Lower leg skin (tissue), 4 donors: ENCODE measurements around the gene PLK5. TPM values are rescaled to one million over a fixed set of nuclear protein-coding genes. Genes with fewer than 3 reads are reported as not detected.

Source experiments
- DNase-seq, 2 donors: peaks; one replicate each; pipeline ENCODE4 v3.0.0-alpha.2; 2019; ENCODE audit warnings: low spot score in 2 of 2
- H3K4me3 ChIP-seq: fragments of 200-600 bp; sonication (generic); 2 replicates; pipeline ENCODE4 v1.5.1; 2017; ENCODE audit warnings: mild to moderate bottlenecking, low read depth; ENCODE audit not compliant: poor library complexity, severe bottlenecking
- CTCF ChIP-seq, 3 donors: fragments of 450-650 bp; IDR thresholded peaks; one replicate each; pipeline ENCODE4 v1.5.1; 2016; ENCODE audit warnings: antibody characterized with exemption in 3 of 3, mild to moderate bottlenecking in 3 of 3, moderate library complexity in 2 of 3
- POLR2A ChIP-seq, 2 donors: fragments of 450-650 bp; IDR thresholded peaks; one replicate each; pipeline ENCODE4 v1.6.1; 2016 to 2017; ENCODE audit warnings: antibody characterized with exemption in 2 of 2, mild to moderate bottlenecking in 1 of 2, moderate library complexity in 1 of 2
- WGBS, 2 donors: methylation state at CpG; one replicate each; pipeline ENCODE4 v1.1.5; 2018; 5-methylcytosine and 5-hydroxymethylcytosine counted together
- intact Hi-C: fragments of 100-400 bp; cut with DNase I; formaldehyde crosslinking; loops from one replicate; pipeline ENCODE4 v1.15.0; 2023; ENCODE audit warnings: low total_unique reads
- total RNA-seq, 4 donors: library from RNA; depleted of rRNA; stranded (reverse); fragments of >200 nt; gene quantifications; one replicate each; pipeline ENCODE4 v1.1.0, GENCODE V29; 2016

Gene PLK5
- total RNA-seq, 4 donors from 2014 or later: 0.23 to 0.84 TPM; not detected in 2

- no peak overlapping the region for H3K4me3 ChIP-seq
- DNase-seq: no peak
- intact Hi-C loops: no loop called here
- WGBS, 2 donors: 92 to 95% methylated on average over 43 to 46 of the region's 56 CpGs
- TF ChIP-seq POLR2A (IDR thresholded peaks at IDR 0.05) (no peak), CTCF (IDR thresholded peaks at IDR 0.05) (no peak)
Observed at GRCh38 chr19:1486720-1487575, 36.9 kb upstream of the PLK5 start.

- no peak overlapping the region for H3K4me3 ChIP-seq
- intact Hi-C loops: no loop called here
- DNase-seq: no peak
- no peak for TF ChIP-seq CTCF (IDR thresholded peaks at IDR 0.05)
- TF ChIP-seq POLR2A (IDR thresholded peaks at IDR 0.05): no peak
- 88 to 93% methylated on average over 30 to 32 of the region's 40 CpGs for WGBS, 2 donors
Observed at GRCh38 chr19:1487576-1488281, 36.1 kb upstream of the PLK5 start.

GRCh38 chr19:1488282-1488601 is 35.6 kb upstream of the PLK5 start:
- no peak for DNase-seq
- intact Hi-C loops: no loop called here
- TF ChIP-seq POLR2A (IDR thresholded peaks at IDR 0.05): no peak
- no peak for TF ChIP-seq CTCF (IDR thresholded peaks at IDR 0.05)
- 89 to 96% methylated on average over 8 to 10 of the region's 11 CpGs for WGBS, 2 donors
- H3K4me3 ChIP-seq: no peak overlapping the region

GRCh38 chr19:1489463-1490310 is 34.2 kb upstream of the PLK5 start:
- TF ChIP-seq CTCF (IDR thresholded peaks at IDR 0.05): no peak
- no peak for TF ChIP-seq POLR2A (IDR thresholded peaks at IDR 0.05)
- no peak overlapping the region for H3K4me3 ChIP-seq
- intact Hi-C loops: no loop called here
- 45 to 64% methylated on average over 10 to 24 of the region's 37 CpGs for WGBS, 2 donors
- no peak for DNase-seq

GRCh38 chr19:1490311-1491113 is 33.4 kb upstream of the PLK5 start, which contains the start of gene PCSK4:
Gene PCSK4 (minus strand): TSS chr19:1490350. CDS start chr19:1490346, 4 bp downstream.
- 1% methylated on average over 58 of the region's 74 CpGs for WGBS, 2 donors
- intact Hi-C loops: no loop called here
- DNase-seq: peak; percentile 98 to 100

More at GRCh38 chr19:1490311-1491113, 33.4 kb upstream of the PLK5 start, which contains the start of gene PCSK4:
- H3K4me3 ChIP-seq: peak within 1 kb of the TSS; percentile 24
- TF ChIP-seq POLR2A (IDR thresholded peaks at IDR 0.05) (no peak), CTCF (IDR thresholded peaks at IDR 0.05) (no peak)
